HCT116 (cell line): ENCODE measurements around the gene PIP5KL1.

Experiments used
- EGR1 ChIP-seq: IDR thresholded peaks from 2 replicates; pipeline ENCODE4 v1.6.1; 2012; ENCODE audit warnings: low read depth
- EZH2 ChIP-seq: fragments of 200-600 bp; sonication (generic); IDR thresholded peaks from 2 replicates; pipeline ENCODE4 v1.6.1; 2017; ENCODE audit warnings: antibody characterized with exemption, mixed run types
- EZH2phosphoT487 ChIP-seq: fragments of 200-600 bp; IDR thresholded peaks from 2 replicates; pipeline ENCODE4 v1.6.1; 2018; ENCODE audit warnings: antibody characterized with exemption, borderline replicate concordance
- MAX ChIP-seq: IDR thresholded peaks from 2 replicates; pipeline ENCODE4 v1.6.1; 2012
- POLR2A ChIP-seq: IDR thresholded peaks from 2 replicates; pipeline ENCODE4 v1.7.0; 2011; ENCODE audit warnings: borderline replicate concordance; ENCODE audit not compliant: insufficient read depth, insufficient read length; ENCODE audit errors: extremely low read depth
- POLR2AphosphoS5 ChIP-seq: IDR thresholded peaks from 2 replicates; pipeline ENCODE4 v1.6.1; 2011; ENCODE audit warnings: mild to moderate bottlenecking, low read depth, low read length, moderate library complexity
- RAD21 ChIP-seq: IDR thresholded peaks from 2 replicates; pipeline ENCODE4 v1.6.1; 2012; ENCODE audit warnings: low read depth, mild to moderate bottlenecking
- REST ChIP-seq: IDR thresholded peaks from 2 replicates; pipeline ENCODE4 v1.6.1; 2012; ENCODE audit warnings: low read depth
- SIN3A ChIP-seq: IDR thresholded peaks from 2 replicates; pipeline ENCODE4 v1.6.1; 2012; ENCODE audit warnings: low read depth
- SP1 ChIP-seq: IDR thresholded peaks from 2 replicates; pipeline ENCODE4 v1.6.1; 2012; ENCODE audit warnings: low read depth
- YY1 ChIP-seq: IDR thresholded peaks from 2 replicates; pipeline ENCODE4 v1.6.1; 2011; ENCODE audit warnings: low read length, low read depth, moderate library complexity, mild to moderate bottlenecking; ENCODE audit not compliant: insufficient replicate concordance; ENCODE audit errors: extremely low read depth
- TF ChIP-seq, protein P1 (sequence below), 3 experiments: fragments of 200-600 bp in 1 of 3; sonication (generic) in 1 of 3; IDR thresholded peaks in 2 of 3; conservative IDR thresholded peaks in 1 of 3; 2 replicates each; pipeline ENCODE4 v1.5.1; 2012 to 2017; ENCODE audit warnings: low read depth in 2 of 3, low read length in 2 of 3, antibody characterized with exemption in 1 of 3, borderline replicate concordance in 1 of 3, control low read depth in 1 of 3, mild to moderate bottlenecking in 1 of 3, mixed read lengths in 1 of 3, mixed run types in 1 of 3, moderate library complexity in 1 of 3; ENCODE audit not compliant: insufficient read depth in 1 of 3
- TF ChIP-seq, protein P2 (sequence below): IDR thresholded peaks from 2 replicates; pipeline ENCODE4 v1.6.1; 2012

GRCh38 chr9:127925959-127926905, 4.3 kb downstream of the PIP5KL1 start:
- no peak for TF ChIP-seq POLR2A
- TF ChIP-seq, protein P1, sequence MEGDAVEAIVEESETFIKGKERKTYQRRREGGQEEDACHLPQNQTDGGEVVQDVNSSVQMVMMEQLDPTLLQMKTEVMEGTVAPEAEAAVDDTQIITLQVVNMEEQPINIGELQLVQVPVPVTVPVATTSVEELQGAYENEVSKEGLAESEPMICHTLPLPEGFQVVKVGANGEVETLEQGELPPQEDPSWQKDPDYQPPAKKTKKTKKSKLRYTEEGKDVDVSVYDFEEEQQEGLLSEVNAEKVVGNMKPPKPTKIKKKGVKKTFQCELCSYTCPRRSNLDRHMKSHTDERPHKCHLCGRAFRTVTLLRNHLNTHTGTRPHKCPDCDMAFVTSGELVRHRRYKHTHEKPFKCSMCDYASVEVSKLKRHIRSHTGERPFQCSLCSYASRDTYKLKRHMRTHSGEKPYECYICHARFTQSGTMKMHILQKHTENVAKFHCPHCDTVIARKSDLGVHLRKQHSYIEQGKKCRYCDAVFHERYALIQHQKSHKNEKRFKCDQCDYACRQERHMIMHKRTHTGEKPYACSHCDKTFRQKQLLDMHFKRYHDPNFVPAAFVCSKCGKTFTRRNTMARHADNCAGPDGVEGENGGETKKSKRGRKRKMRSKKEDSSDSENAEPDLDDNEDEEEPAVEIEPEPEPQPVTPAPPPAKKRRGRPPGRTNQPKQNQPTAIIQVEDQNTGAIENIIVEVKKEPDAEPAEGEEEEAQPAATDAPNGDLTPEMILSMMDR (IDR thresholded peaks at IDR 0.05 in 2 of 3, conservative IDR thresholded peaks at IDR 0.05 in 1 of 3; ENCODE audit: borderline replicate concordance in 1 of 3, insufficient read depth in 1 of 3, low read depth in 2 of 3, low read length in 2 of 3) = no peak
- TF ChIP-seq RAD21 = no peak
- TF ChIP-seq, protein P2, sequence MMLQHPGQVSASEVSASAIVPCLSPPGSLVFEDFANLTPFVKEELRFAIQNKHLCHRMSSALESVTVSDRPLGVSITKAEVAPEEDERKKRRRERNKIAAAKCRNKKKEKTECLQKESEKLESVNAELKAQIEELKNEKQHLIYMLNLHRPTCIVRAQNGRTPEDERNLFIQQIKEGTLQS = no peak
- no peak for TF ChIP-seq EZH2phosphoT487
- TF ChIP-seq EZH2 = no peak
- no peak for TF ChIP-seq MAX
- no peak for TF ChIP-seq EGR1
- no peak for TF ChIP-seq SP1
- TF ChIP-seq REST = no peak
- TF ChIP-seq YY1 = no peak
- no peak for TF ChIP-seq POLR2AphosphoS5
- TF ChIP-seq SIN3A = no peak
